ENCODE data around the gene ABHD17A.

Gene ABHD17A

GRCh38 chr19:1863328-1863637 lies 22.0 kb downstream of the ABHD17A start, which contains the start of gene KLF16:
KLF16 (minus strand) TSS chr19:1863579; CDS start chr19:1863497, 82 bp downstream.
- DNase-seq, result no peak

- DNase-seq, result peak; percentile 21
Observed at GRCh38 chr19:1862424-1863327, 22.6 kb downstream of the ABHD17A start.

- DNase-seq, result no peak
Observed at GRCh38 chr19:1862068-1862423, 23.2 kb downstream of the ABHD17A start.

GRCh38 chr19:1861599-1862031 lies 23.7 kb downstream of the ABHD17A start:
- no peak for DNase-seq

GRCh38 chr19:1860821-1861598 lies 24.3 kb downstream of the ABHD17A start:
- no peak for DNase-seq

GRCh38 chr19:1860042-1860775 lies 25.1 kb downstream of the ABHD17A start:
- peak; percentile 48 for DNase-seq

GRCh38 chr19:1859331-1859781 lies 25.9 kb downstream of the ABHD17A start:
- DNase-seq, result no peak

- no peak for DNase-seq
Observed at GRCh38 chr19:1858412-1859081, 26.7 kb downstream of the ABHD17A start.

GRCh38 chr19:1857648-1858326 lies 27.5 kb downstream of the ABHD17A start:
- DNase-seq, result no peak

GRCh38 chr19:1856698-1857603 lies 28.3 kb downstream of the ABHD17A start:
- DNase-seq, result no peak

- DNase-seq, result no peak
Observed at GRCh38 chr19:1856345-1856697, 29.0 kb downstream of the ABHD17A start.

- no peak for DNase-seq
Observed at GRCh38 chr19:1855828-1856255, 29.5 kb downstream of the ABHD17A start.

- DNase-seq, result peak; percentile 53
Observed at GRCh38 chr19:1855040-1855827, 30.1 kb downstream of the ABHD17A start.

GRCh38 chr19:1854542-1855039 lies 30.7 kb downstream of the ABHD17A start:
- no peak for DNase-seq

- no peak for DNase-seq
Observed at GRCh38 chr19:1854039-1854541, 31.2 kb downstream of the ABHD17A start.

GRCh38 chr19:1853295-1854038 lies 31.8 kb downstream of the ABHD17A start:
- DNase-seq, result peak; percentile 80

- DNase-seq, result no peak
Observed at GRCh38 chr19:1852581-1853128, 32.6 kb downstream of the ABHD17A start.
